SIG-M5 treated with dmso at 0.1 percent for 504 hours (cell line): ENCODE measurements around the gene MAP4K2.

Experiments
- DNase-seq: peaks from one replicate; lab custom pipeline; 2025; ENCODE audit not compliant: unreplicated experiment; lab: John Stamatoyannopoulos, UW

The MAP4K2 gene

GRCh38 chr11:64742087-64742888, 60.7 kb downstream of the MAP4K2 start:
- peak; percentile 15 for DNase-seq

GRCh38 chr11:64741375-64742086, 61.5 kb downstream of the MAP4K2 start:
- DNase-seq: peak; percentile 41

GRCh38 chr11:64739871-64740270, 63.1 kb downstream of the MAP4K2 start:
- DNase-seq: no peak

GRCh38 chr11:64736654-64737053, 66.4 kb downstream of the MAP4K2 start:
- no peak for DNase-seq

GRCh38 chr11:64735725-64736259, 67.2 kb downstream of the MAP4K2 start:
- no peak for DNase-seq
